Ramos (cell line): Measurements from ENCODE around the gene PCDH8.

ENCODE experiments used
- in situ Hi-C: fragments of 300-500 bp; cut with MboI; formaldehyde crosslinking; loops from one replicate; pipeline ENCODE4 v1.14.3; 2022; ENCODE audit warnings: low sequenced_read_pairs; ENCODE audit not compliant: unreplicated experiment

Gene PCDH8, protein sequence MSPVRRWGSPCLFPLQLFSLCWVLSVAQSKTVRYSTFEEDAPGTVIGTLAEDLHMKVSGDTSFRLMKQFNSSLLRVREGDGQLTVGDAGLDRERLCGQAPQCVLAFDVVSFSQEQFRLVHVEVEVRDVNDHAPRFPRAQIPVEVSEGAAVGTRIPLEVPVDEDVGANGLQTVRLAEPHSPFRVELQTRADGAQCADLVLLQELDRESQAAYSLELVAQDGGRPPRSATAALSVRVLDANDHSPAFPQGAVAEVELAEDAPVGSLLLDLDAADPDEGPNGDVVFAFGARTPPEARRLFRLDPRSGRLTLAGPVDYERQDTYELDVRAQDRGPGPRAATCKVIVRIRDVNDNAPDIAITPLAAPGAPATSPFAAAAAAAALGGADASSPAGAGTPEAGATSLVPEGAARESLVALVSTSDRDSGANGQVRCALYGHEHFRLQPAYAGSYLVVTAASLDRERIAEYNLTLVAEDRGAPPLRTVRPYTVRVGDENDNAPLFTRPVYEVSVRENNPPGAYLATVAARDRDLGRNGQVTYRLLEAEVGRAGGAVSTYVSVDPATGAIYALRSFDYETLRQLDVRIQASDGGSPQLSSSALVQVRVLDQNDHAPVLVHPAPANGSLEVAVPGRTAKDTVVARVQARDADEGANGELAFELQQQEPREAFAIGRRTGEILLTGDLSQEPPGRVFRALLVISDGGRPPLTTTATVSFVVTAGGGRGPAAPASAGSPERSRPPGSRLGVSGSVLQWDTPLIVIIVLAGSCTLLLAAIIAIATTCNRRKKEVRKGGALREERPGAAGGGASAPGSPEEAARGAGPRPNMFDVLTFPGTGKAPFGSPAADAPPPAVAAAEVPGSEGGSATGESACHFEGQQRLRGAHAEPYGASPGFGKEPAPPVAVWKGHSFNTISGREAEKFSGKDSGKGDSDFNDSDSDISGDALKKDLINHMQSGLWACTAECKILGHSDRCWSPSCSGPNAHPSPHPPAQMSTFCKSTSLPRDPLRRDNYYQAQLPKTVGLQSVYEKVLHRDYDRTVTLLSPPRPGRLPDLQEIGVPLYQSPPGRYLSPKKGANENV

DNA sequence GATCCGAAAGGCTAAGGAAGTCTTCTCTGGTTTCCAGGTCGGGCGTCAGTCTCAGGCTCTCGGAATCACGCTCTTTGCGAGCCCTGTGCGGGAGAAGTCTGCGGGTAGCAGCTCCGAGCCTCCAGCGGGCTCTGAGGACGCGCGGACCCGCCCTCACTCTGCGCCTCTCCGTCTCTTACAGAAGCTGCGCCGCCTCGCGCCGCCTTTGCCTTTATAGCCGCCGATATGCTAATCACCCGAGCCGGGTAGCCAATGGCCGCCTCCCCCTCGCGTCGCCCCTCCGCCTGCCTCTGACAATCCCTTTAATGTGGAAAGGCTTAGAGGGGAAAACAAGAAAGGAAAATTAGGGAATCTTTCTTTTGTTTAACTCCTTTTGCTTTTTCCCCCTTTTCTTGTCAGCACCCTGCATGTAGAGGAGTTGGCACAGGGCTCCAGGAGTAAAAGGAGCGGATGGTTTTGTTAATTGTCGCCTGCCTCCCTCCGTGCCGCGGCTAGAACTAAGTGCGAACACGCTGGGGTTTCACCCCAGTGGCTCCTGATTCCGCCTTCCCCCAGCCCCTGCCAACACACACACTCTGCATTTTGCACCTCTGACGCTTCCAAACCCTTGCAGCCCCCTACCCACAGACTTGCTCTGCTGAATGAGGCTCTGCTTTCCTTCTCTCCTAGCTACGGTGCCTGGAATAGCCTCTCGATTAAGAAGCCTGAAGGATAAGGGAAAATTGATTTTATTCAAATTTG, at the start of gene PCDH8:
Gene PCDH8 (minus strand): TSS at position 186 of the 741 bp plus-strand sequence. CDS start 204 bp downstream, outside the sequence.
- in situ Hi-C loops: no loop called here

DNA sequence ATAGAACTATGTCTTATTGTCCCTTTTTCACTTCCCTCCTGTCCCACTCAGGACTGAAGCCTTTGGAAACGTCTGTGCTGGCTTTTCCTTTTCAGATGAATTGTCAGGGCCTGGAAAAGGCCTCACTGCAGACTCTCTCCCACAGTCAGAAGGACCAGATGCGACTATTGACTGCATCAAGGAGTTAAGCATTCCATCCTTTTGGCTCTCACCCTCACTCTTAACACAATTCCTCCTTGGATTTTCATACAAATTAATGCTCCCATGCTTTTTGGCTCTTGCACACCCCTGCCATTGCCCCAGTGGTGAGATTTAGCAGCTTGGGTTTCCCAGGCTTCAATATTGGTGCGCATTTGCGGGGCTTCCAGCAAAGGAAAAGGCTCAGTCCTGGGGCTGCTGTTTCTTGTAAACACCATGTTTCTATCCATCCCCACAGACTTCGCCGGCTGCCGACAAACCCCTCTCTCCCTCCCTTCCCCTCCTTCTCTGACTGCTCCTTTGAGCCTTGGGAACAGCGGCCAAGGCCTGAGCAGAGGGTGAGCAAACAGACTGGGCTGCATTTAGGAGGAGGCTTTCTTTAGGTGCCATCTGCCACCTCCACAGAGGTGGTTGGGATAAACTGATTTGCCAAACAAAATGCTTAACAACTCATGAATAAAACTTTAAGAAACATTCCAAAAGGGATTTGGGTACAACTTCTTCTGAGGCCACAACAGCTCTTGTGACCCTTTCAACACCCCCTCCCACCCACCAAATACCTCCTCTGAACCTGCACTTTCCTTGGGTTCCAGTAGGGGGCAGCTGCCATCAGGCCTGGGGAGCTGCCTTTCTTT, 48.6 kb upstream of the PCDH8 start:
- in situ Hi-C loops: no loop called here

DNA sequence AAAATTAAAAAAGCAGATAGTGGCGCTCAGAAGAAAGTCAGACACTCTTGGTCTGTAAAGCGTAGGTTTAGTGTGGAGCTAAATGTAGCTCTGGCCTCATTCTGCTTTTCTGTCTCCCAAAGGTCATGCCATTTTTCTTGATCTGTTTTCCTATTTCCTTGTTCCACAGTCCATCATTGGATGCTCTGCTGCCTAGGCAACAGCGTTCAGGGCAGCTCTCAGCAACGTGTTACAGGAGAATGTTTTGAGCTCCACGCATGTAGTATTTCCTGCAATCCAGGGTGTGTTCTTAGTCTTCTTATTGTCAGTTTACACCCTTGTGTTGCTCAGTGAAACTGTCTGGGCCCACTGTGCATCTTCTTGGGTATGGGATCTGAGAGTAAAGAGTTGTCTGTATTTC, 46.0 kb upstream of the PCDH8 start:
- in situ Hi-C loops: no loop called here

DNA sequence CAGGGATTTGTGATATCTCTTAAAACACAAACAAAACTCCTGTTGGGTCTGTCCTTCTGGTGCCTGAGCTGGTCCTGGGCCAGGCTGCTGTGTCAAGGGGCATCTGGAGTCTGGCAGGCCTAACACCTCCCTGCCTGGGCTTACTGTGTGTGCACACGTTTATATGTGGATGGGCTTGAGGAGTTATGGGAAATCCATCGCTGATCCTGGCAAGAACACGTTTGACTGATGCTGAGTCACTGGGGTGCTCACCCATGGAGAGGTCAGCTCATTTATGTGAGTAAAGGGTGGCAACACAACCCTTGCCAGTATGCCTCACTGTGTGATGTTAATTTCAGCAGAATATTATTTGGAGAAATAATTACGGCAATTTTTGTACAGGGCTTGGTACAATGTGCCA, 44.5 kb upstream of the PCDH8 start:
- in situ Hi-C loops: no loop called here

DNA sequence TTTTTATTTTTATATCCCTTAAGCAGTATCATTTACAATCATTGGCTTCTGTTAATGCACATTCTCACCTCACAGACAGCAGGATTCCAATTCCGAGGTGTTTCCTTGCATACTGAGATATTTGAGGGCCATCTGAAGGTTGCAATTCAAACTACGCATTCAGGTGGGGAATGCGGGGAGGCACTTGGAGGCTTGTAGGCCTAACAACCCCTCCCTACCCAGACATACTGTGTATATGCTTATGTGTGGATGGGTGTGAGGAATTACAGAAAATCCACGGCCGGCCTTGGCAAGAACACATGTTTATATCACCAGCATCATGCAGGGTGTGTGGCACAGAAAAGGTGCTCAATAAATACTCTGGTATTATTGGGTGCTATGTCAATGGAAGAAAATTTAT, 43.3 kb upstream of the PCDH8 start:
- in situ Hi-C loops: no loop called here

DNA sequence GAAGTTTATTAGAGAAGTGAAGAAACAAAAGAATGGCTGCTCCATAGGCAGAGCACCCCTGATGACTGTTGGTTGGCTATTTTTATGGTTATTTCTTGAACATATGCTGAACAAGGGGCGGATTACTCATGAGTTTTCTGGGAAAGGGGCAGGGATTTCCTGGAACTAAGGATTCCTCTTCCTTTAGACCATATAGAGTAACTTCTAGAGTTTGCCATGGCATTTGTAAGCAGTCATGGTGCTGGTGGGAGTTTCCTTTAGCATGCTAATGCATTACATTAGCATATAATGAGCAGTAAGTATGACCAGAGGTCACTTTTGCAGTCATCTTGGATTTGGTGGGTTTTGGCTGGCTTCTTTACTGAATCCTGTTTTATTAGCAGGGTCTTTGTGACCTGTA, 38.7 kb upstream of the PCDH8 start:
- in situ Hi-C loops: no loop called here

DNA sequence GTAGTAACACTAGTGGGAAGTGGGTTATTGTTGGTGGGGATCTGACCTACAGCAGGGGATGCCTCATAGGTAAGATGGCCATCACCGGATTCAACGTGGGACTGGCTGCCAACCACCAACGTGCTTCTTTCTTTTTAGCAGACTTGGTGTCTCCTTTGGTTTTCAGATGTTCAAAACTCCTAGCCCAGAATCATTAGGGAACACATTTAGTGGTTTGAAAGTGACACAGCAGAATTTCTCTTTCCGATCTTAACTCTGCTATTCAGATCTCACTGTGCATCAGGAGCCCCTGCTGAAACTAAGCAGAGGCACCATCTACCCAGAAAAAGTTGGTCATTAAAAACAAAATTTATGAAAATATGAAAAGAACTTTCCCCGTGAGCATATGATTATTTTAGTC, 36.7 kb upstream of the PCDH8 start:
- in situ Hi-C loops: no loop called here

DNA sequence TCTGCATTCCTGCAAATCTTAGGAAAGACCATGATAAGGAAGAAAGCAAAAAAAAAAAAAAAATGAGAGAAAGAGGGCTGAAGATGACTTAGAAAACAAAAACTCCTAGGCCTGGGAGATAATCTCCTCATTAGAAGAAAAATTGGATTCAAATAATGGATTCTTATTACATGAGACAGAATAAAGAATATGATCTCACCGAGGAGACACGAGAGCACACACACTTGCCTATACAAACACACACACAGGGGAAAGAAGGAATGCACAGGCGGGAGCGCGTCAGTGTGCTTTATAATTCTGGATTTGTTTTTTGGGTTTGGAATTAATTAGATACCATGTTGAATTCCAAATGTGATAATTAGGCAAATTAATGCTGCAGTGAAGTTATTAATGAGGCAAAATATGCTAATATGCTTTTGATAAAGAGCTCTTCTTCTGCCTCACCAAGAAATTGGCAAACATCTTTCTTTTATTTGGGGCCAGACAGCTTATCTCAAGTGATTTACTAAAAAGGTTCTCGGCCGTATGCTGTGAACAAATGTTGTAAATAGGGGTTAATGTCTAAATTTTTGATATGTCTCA, 36.1 kb upstream of the PCDH8 start:
- in situ Hi-C loops: no loop called here

DNA sequence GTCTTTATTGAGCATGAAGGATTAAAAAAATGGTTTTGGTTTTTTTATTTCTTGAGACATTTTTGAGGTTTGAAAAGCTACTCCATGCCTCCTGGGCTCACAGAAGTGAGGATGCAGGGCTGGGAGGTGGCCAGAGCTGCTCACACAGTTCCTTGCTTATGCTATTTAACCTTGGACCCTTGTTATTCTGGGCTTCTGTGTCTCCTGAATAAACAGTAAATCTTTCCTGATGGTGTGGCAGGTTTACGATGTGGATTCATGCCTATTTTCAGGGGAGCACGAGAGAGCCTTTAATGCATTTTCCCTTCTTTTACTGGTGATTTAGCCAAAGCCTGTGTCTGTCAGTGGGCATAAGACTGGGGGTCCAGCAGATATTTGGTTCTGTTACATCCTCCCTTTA, 34.3 kb upstream of the PCDH8 start:
- in situ Hi-C loops: no loop called here

DNA sequence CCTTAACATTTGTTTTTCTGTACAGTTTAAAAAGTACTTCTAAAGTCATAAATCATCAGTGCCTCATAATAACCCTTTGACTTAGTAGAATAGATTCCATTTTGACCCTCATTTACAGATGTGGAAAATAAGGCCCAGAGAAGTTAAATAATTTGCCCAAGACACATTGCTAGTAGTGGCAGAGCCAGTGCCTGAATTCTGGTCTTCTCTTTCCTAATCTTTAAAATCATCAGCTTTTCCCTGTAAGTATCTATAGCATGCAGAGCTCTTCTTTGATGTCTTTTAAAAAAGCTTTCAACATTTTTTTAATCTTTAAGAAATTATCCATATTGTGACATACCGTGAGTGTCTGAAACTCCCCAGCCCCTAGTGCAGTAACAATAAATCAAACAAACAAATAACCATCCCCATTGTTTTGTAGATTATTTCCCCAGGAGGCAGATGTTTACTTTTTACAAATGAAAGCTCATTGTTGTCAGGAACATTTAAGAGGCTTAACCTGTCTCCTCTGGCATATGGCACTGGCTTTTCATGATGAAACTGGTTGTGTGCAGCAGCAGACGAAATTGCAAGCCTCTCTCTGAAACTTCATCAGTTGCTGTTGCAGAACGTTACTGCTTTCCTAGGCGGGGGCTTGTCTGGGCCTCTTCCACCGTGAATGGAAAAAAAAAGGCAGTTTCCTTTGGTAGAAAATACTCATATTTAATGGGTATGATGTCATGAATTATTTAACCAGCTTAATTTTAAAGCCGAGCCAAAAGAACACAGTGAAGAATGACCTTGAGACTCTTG, 31.7 kb upstream of the PCDH8 start:
- in situ Hi-C loops: no loop called here

DNA sequence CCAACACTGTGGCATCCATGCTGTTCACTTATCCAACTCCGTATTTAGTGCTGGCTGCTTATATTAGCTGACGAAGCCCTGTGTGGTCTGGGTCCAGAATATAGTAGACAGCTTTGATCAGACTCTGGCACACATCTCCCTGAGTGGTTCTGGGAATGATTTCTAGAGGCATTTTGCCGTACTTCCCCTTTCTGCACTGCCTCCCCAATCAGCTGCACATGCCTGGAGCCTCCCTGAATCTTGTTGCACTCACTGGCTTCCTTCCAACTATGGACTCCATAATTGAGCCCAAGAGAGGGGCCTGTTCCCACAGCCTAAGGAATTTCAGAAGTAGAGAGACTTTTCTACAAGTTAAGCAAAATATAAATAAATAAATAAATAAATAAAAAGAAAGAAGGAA, 30.4 kb upstream of the PCDH8 start:
- in situ Hi-C loops: no loop called here

DNA sequence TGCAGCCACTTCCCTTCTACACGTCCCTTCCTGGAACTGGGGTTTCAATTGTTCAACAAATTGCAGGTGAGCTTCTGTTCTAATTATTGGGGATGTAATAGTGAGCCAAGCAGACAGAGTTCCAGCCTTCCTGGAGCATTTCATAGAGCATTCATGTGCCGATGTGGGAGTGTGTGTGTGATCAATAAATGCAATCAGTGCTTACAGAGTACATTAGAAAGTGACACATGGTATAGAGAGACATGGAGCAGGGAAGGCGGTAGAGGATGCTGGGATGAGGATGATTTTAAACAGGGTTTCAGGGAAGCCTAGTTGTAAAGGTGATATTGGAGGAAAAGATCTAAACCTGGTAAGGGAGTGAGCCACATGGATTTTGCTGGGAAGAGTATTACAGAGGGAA, 21.7 kb upstream of the PCDH8 start:
- in situ Hi-C loops: no loop called here

DNA sequence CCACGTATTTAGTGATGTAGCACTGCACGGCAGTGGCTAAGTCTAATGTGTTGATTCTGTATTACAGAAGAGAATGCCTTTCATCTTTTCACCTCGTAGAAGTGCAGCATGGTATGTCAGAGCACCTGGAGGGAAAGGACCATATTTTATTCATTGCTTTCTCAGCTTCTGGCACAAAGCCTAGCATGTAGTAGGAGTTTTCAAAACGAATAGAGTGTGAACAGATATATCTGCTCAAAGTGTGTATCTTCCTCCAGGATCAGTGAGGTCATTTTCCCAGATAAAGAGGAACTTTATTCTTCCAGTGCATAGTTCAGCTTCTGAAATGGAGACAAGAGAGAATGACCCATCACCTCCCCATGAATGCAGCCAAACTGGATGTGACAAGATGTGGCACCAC, 21.2 kb upstream of the PCDH8 start:
- in situ Hi-C loops: no loop called here

DNA sequence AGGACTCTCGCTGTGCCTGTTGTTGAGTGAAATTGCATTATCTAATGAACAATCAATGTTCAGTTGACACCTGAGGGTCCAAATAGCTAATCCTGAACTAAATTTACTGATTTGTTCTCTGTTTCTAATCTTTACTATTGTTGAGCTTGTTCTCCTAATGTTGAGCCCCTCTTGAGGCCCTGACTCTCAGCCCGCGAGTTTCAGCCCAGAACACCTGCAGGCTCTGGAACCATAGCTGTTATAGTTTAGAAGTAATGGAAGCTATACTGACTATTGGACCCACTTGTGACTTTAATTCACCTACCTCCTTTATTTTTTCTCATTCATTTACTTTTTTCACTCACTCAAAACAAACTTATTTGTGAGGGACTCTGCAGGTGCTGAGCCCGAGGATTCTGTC, 20.6 kb upstream of the PCDH8 start:
- in situ Hi-C loops: no loop called here

DNA sequence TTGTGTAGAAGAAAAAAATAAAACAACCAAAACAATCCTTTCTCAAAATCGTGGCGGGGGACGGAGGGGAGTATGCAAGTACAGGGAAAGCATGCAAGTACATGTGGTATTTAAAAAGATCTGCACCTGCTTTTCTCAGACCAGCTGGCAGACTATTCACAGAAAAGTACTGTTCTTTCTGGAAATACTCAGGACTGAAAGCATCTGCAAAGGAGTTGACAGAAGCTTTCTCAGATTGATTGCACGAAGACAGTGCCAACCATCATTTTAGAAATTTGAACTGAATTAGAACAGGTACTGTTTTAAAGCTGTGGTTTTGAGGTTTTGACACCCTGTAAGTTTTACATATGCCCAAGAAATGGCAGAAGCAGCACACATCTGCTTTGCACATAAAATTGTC, 19.8 kb upstream of the PCDH8 start:
- in situ Hi-C loops: no loop called here

DNA sequence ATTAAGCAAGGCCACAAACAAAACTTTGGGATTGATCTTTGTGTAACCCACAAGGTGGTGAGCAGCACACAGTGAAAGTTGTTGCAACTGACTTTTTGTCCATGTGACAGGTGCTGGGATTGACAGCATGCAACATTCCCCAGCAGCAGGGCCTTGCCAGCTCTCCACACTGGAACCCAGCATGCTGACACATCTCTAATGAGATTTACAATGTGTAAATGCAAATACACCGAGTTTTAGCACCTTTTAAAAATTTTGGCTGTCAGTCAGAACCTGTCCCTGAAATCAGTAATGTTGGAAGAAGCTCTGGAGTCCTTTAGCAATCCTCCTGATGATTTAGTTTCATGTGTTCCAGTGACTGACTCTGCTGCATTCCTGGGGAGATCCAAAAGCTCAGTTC, 16.5 kb upstream of the PCDH8 start:
- in situ Hi-C loops: no loop called here

DNA sequence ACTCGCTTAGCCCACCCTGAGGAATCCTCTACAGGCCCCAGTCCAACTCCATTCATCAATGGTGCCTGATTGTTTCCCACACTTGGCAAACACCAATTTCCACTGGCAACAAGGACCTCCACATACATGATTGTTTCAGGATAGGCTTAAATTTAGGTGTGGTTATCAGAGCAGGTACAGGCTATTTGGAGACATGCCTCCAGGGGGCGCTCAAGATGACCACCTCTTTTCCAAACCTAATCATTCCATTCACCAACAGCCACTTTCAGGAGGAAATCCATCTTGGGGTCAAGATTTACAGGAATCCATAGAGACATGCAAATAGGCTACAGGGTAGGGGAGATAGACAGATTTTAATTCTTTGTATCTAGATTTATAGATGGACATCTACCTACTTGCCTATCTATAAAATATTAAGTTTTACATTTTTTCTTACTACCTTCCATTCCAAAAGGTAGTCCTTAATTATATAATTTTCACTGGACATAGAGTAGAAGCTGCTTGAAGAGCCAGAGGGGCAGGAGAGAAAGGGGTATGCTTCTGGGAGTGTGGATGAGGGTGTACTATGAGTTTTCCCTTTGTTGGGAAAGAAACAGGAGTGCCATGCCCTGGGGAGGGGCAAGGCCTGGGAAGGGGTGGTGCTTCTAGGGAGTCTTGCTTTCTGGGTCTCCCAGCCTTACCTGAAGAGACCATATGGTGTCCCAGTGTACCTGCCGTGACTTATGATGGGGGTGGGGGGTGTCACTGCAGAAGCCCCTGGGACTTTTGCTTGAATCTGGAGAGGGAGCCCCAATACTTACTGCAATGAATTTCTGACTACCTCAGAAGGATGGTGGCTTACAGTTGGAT, 14.1 kb upstream of the PCDH8 start:
- in situ Hi-C loops: no loop called here

DNA sequence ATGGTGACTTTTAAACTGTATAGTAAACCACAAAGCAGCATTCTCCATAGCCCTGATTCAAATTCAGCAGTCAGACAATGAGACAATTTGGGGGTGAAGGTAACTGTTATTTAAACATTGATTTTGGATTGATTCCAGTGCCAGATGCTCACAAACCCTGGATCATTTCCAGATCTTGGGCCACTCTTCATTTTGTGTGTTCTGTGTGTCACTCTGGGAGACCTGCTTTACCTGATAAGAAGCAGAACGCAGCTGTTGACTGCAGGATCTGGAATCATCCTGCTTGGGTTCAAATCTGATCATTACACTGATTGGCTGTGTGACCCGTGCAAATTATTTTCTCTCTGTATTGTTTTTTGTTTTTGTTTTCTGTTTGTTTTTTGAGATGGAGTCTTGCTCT, 4.0 kb upstream of the PCDH8 start:
- in situ Hi-C loops: no loop called here
